Coronary artery (tissue), 2 donors: Measurements from ENCODE around the gene SLC24A3.

Experiments used
- DNase-seq: peaks from one replicate; pipeline ENCODE4 v3.0.0-alpha.2; 2017; ENCODE audit warnings: low spot score
- H3K27ac ChIP-seq, 2 donors: fragments of 200-600 bp; sonication (generic); one replicate each; pipeline ENCODE4 v1.5.1; 2016 to 2019
- H3K4me3 ChIP-seq: fragments of 200-600 bp; sonication (generic); 2 replicates; pipeline ENCODE4 v1.5.1; 2016; ENCODE audit warnings: mild to moderate bottlenecking, moderate library complexity
- TF ChIP-seq, protein P1 (sequence below): fragments of 200-600 bp; sonication (generic); IDR thresholded peaks from one replicate; pipeline ENCODE4 v1.5.1; 2019; ENCODE audit warnings: antibody characterized with exemption

The SLC24A3 gene

GRCh38 chr20:19560881-19561480 is 348.5 kb downstream of the SLC24A3 start:
- TF ChIP-seq, protein P1, sequence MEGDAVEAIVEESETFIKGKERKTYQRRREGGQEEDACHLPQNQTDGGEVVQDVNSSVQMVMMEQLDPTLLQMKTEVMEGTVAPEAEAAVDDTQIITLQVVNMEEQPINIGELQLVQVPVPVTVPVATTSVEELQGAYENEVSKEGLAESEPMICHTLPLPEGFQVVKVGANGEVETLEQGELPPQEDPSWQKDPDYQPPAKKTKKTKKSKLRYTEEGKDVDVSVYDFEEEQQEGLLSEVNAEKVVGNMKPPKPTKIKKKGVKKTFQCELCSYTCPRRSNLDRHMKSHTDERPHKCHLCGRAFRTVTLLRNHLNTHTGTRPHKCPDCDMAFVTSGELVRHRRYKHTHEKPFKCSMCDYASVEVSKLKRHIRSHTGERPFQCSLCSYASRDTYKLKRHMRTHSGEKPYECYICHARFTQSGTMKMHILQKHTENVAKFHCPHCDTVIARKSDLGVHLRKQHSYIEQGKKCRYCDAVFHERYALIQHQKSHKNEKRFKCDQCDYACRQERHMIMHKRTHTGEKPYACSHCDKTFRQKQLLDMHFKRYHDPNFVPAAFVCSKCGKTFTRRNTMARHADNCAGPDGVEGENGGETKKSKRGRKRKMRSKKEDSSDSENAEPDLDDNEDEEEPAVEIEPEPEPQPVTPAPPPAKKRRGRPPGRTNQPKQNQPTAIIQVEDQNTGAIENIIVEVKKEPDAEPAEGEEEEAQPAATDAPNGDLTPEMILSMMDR = no peak
- H3K27ac ChIP-seq = no peak overlapping the region
- H3K4me3 ChIP-seq = no peak overlapping the region
- DNase-seq = no peak

DNA sequence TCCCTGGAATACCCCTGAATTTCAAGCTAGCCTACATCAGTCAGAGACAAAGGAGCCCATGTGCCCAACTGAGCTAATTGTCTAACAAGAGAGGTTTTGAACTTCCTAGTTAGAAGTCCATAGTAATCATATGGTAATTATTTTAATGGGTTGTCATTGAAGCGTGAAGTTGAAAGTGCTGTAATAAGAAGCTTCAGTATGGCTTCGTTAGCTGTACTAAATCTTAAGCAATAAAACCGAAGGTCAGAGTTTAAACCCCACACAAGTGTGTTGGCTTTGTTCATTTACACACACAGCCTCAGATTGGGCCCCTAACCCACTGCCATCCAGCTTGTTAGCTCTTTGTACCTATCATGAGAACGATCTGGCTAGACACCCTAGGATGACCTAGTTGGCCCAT is 350.0 kb downstream of the SLC24A3 start:
- Histone ChIP-seq H3K4me3 (no peak overlapping the region), H3K27ac (no peak overlapping the region)
- TF ChIP-seq, protein P1 = no peak
- DNase-seq = no peak

DNA sequence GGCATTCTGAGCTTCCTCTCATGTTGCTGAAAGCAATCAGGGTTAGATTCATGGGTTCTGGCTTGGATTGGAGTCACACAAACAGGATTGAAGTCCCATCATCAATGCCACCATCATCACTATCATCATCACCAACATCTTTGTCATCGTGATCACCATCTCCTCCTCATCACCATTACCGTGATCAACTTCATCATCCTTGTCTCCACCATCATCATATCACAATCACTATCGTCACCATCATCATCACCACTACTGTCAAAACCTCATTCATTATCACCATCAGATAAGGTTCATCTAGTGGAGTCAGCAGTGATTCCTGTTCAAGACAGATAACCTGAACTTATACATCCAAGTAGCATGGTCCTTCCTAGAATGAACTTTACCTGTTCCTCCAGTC is 351.8 kb downstream of the SLC24A3 start:
- H3K4me3 ChIP-seq = no peak overlapping the region
- TF ChIP-seq, protein P1 = no peak
- no peak for DNase-seq
- H3K27ac ChIP-seq = no peak overlapping the region

DNA sequence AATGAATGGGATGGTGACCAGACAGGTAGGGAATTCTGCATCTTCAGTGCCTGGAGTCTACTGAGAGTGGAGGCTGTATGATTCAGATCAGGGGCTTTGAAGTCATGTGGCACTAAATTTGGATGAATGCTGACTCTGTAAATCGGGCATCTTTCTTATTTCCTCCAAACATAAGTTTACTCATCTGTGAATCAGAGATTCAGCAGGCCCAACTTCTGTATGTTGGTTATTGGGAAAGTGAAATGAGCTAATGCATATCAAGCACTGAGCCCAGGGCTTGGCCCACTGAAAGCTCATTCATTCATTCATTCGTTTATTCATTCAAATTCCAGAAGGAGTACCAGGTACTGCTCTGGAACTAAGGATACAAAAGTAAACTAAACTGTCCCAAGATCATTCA is 353.3 kb downstream of the SLC24A3 start:
- Histone ChIP-seq H3K4me3 (no peak overlapping the region), H3K27ac (no peak overlapping the region)
- no peak for DNase-seq
- TF ChIP-seq, protein P1 = no peak

DNA sequence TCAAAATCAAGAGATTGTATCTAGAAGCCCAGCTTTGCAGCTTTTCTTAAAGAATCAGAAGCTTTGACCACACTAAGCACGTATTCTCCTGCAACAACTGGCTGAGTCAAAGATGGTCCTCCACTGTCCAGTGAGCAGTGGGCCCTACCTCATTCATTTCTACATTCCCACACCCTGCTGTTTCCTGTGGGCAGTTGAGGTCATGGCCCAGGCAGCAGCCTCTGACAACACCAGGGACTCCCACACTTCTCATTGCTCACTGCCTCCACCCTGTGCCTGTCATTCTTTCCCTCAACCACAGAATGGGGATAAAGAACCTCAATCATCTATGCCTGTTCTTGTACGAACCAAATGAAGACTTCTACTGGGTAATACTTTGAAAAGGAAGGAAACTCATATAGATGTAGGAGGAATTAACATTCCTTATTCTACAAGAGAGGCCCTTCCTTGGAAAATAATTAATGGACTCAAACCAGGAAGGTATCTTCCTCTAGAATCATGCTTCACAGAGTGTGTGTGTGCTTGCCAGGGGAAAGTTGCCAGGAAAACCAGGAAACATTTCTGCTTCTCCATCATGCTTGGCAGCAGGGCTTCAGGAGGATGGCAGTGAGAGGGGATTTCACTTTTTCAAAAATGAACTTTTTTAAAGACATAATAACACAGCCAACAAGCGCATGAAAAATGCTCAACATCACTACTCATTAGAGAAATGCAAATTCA is 353.9 kb downstream of the SLC24A3 start:
- TF ChIP-seq, protein P1 = no peak
- no peak for DNase-seq
- H3K4me3 ChIP-seq = no peak overlapping the region
- H3K27ac ChIP-seq = no peak overlapping the region

DNA sequence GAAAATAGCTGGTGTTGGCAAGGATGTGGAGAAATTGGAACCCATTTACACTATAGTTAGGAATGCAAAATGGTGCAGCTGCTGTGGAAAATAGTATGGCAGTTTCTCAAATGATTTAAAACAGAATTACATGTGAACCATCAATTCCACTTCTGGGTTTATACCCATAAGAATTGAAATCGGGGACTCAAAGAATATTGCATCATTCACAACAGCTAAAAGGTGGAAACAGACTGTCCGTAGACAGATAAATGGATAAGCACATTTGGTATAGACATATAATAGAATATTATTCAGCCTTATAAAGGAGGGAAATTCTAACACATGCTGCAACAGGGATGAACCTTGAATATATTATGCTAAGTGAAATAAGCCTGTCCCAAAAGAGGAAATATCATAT is 355.7 kb downstream of the SLC24A3 start:
- TF ChIP-seq, protein P1 = no peak
- no peak overlapping the region for H3K4me3 ChIP-seq
- H3K27ac ChIP-seq = no peak overlapping the region
- DNase-seq = no peak

DNA sequence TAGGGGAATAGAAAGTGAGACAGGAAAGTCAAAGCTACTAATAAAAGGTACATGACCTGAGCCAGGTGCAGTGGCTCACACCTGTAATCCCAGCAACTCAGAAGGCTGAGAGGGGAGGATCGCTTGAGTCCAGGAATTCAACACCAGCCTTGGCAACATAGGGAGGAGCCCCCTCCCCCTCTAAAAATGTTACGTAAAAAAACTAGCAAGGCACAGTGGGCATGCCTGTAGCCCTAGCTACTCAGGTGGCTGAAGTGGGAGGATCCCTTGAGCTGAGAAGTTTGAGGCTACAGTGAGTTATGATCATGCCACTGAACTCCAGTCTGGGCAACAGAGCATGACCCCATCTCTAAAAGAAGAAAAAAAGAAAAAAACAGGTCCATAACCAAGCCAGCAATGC is 359.6 kb downstream of the SLC24A3 start:
- no peak for DNase-seq
- no peak overlapping the region for H3K4me3 ChIP-seq
- H3K27ac ChIP-seq = no peak overlapping the region
- TF ChIP-seq, protein P1 = no peak
